Amniotic epithelial cell (primary cell): ENCODE results near the gene HUWE1.
"Not testable (repeated sequence)": the region's sequence is repeated elsewhere in the genome, so short reads cannot be mapped to it uniquely, and the experiment has no call there.

Experiments used
- DNase-seq: peaks from one replicate; pipeline ENCODE4 v3.0.0-alpha.2; 2010; ENCODE audit warnings: low read depth

Gene HUWE1

DNA sequence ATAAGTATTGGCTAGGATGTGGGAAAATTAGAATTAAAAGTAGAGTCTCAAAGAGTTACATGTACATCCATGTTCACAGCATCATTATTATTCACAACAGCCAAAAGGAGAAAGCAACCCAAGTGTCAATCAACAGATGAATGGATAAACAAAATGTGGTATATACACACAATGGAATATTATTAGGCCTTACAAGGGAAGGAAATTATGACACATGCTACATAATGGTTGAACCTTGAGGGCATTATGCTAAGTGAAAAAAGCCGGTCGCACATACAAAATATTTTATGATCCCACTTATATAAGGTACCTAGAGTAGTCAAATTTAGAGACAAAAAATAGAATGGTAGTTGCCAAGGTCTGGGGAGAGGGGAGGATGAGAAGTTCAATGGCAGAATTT is 80.1 kb downstream of the HUWE1 start:
- DNase-seq: no peak

DNA sequence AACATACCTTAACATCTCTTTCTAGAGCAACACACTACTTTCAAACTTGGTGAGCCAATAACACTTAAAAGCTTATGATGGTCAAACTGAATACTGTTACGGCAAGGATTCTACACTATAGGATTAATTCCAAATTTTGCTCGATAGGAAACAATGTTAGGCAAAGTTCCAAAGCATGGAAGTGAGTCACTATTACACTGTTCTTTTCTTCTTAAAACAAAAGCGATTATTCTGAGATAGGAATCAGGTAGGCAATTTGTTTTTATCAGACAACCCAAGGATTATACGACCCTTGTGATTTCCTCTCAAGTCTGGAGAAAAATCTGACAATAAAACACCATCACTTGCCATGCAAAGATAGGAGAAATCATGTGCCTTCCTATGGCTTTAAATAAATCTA is 81.5 kb downstream of the HUWE1 start:
- no peak for DNase-seq

DNA sequence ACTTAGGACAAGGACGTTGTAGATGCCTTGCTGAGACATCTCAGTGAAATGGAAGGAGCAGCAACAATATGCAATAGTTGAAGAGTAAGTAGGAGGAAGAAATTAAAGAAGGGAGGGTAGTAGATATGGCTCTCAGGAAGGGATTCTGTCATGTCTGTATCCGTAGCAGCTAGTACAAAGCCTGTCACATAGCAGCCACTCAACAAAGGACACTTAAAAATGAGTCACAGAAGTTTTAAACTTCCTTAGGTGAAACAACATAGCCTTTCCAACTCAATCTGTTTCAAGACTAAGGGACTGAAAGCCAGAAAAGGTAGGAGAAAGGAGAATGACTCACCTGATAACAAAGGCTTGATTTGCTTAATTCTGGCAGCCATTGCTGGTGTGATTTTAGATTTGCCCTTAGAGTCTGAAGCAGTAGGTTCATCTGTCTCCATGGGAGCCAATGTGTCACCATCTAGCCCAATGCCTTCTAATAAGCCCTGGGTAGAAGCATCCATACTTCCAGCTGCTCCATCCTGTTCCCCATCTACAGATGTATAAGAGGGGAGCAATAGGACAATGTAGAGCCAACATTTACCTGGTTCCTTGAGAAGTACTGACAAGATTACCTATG is 86.6 kb downstream of the HUWE1 start:
- peak; percentile 2 for DNase-seq

DNA sequence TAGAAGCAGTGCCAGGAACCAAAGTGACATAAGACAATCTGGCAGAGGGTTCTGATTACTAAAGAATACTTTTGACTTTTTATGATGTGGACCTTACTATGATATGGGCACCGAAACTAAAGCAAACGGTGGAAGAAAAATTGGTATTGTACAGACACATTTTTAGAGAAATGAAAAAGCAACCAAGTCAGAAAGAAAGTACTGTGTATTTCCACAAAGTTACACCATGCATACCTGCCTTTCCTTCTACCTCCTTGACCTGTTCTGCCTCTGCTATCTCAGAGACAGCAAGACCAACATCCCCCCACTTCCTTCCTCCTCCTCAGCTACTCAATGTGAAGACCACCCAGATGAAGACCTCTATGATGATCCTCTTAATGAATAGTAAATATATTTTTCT is 88.3 kb downstream of the HUWE1 start:
- no peak for DNase-seq

DNA sequence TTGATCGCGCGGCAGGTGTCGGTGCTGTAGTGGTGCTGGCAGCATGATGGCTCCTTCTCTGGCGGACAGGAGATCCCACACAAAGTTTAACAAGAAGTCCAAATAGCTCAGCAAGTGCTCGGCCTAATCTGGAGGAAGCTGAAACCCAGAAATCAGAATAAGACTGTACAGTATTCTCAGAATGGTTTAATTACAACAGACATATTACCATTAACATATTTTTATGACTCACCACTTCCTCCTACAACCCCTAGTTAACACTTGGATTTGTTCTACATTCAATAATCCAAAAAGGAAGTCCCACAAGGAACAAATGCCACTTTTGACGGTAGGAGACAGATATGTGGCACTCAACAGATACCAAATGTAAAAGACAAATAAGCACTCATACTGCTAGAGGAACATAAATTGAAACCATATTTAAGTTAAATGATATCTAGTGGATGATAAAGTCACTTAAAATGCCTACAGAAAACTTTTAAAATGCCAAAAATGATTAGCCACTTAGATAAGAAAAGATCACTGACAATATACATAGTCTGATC is 91.2 kb downstream of the HUWE1 start:
- DNase-seq: no peak

DNA sequence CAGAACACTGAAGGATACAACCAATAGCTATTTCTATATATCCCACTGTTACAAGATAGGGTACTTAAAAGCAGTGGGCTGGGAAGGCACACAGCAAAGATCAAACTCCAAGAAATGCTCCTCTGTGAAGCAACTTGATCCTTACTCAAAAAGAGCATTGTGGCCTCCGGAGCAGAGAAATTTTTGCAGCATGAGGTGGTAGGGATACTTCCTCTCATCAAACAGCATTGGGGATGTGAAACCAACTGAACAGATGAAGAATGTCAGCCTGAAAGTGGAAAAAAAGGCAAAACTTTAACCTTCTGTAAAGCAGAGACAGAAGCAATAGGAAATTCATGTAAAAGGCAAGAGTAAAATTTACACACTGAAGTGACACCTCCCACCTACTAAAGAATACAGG is 92.2 kb downstream of the HUWE1 start:
- peak; percentile 16 for DNase-seq

DNA sequence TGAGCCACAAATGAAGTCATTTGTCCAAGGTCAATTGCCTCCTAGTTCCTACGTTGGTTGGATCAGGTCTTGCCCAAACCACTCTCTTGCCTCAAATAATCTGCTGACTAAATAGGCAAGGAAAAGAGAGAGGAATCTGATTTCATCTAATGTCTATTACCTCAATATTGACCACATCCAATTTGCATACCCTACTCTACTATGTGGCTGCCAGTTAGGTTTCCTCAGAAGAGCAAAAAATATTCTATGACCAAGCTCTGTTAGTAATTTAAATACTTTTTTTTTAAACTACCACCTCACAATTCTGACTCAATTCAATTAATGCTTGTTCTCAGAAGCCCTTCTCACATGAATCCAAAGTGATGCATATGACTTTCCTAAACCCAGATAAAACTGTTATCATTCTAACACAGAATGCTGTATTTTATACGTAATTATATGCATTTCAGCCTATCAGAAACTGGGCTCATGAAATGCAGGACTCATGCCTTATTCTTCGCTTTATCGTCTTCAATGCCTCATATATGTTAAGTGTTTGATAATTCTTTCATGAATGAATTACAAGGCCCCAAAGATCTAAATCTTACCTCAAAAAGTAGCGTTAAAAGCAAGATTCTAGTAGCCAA is 98.6 kb downstream of the HUWE1 start:
- DNase-seq: peak; percentile 30

DNA sequence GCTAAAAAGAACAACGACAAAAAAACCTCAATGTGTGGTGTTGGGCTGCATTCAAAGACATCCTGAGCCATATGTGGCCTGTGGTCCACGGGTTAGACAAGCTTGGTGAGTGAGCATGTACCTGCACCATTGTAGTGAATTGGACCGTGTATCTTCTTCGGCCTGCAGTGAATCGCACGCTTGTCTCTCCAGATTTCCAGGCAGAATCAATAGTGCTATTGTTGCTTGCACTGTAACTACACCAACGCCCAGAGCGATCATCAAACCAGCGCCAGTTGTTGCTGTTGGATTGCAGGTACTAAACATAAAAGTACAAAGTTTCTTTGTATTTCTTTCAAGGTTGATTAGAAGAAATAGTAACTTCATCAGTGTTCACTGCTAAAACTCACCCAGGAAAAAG is 101.6 kb downstream of the HUWE1 start:
- DNase-seq: no peak

DNA sequence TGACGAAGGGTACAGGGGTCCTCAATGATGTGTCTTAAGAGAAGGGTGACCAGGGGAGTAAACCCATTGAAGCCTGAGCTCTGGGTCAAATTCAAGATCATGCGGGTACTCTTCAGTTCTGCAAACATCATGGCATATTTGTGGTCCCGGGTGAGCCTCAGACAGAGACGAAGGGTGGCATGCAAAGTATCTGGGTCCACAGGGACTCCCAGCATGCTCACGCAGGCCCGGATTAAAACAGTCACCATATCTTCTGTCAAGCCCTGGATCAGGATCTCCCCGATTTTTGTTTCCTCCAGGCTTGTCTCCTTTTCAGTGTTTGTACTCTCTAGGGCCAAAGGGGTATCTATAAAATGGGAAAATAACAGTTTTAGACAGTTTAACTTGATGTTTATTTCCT is 102.9 kb downstream of the HUWE1 start:
- no peak for DNase-seq

DNA sequence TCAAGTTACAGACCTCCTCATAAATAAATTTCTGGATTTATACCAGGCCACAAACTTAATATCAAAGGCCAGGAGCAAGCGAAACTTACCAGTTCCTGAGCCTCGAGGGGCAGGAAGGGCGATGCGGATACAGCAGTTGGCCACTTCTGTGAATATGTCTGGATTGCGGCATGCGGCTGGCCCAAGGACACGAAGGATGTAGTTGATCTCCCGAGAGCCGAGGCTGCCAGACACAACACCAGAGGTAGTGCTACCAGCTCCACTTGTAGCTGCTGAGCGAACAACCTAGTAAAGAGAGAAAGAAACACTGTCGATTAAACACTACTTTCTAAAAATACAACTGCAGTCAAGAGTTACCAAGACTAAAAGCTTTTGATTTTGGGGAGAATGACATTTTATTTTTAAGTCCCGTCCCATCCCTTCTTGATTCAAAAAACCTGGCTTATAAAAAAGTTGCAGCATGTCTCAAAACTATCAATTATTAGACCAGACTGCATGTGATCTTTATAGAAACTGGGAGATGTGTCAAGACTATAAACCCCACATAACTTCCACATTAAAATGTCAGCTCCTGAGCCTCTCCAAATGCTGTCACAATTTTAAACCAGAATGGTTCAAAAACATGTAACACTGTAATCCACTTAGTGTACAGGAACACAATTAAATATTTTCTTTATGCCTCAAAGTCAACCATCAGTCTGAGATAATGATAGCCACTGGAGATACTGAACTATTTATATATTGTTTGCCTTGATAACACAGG is 105.6 kb downstream of the HUWE1 start:
- DNase-seq: no peak

DNA sequence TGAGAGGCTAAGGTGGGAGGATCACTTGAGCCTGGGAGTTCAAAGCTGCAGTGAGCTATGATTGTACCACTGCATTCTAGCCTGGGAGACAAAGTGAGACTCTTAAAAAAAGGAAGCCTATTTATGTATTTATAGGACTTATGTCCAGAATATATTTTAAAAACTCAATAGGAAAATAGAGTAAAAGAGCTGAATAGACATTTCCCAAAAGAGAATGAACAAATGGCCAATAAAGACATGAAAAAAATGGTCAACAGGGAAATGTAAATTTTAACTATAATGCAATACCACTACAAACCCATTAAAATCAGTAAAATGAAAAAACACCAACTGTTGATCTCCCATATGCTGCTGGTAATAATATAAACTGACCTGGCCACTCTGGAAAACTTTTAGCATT is 115.0 kb downstream of the HUWE1 start:
- no peak for DNase-seq

DNA sequence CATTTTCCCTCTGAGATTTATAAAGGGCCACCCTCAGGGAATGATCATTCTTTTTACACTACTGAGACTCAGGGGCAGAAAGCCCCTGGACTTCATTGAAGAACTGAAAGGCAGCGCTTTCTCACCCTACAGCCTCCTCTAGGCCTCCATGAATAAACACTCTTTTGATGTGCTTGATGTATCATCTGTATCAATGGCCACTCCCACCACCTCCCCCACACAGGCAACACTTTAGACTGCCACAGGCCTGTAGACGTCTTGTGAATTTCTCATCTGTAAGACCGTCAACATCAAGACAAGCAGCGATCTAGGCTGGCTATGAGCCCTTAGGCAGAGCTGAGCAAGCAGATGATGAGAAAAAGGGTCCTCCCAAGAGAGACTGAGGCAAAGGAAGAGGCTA is 123.2 kb downstream of the HUWE1 start:
- DNase-seq: peak; percentile 31

DNA sequence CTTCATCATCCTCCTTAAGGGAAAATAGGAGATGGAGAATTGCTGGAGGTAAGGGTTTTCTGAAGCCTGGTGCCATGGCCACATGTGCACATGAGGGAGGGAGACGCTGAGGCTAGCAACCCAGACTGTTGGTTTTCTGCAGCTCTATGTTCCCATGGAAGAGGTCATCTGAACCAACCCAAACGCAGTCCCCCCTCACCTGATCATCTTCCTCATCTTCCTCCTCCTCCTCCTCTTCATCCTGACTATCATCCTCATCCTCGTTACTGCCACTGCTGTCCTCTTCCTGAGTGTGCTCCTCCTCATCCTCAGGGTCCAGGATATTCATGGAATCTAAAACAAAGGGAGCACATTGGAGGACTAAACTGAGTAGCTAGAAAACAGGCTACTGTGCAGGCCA is 124.6 kb downstream of the HUWE1 start:
- DNase-seq: no peak

DNA sequence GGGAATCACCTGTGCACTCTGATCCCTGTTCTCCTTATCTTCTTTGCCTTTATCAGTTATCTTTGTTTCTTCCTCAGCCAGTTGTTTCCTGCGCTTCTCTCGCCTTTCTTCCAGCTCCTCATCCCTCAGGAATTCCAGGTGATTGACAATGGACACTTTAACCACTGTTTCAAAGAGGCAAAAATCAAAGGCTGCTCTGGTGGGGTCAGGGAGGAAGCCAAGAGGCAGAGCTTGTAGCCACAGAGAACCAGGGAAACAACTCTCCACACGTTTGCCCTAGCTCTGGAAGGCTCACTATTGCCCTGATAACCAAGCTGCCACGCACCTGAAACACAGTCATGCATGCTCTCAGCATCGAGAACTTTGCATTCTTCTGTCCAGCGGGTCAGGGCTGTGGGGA is 127.9 kb downstream of the HUWE1 start:
- no peak for DNase-seq

DNA sequence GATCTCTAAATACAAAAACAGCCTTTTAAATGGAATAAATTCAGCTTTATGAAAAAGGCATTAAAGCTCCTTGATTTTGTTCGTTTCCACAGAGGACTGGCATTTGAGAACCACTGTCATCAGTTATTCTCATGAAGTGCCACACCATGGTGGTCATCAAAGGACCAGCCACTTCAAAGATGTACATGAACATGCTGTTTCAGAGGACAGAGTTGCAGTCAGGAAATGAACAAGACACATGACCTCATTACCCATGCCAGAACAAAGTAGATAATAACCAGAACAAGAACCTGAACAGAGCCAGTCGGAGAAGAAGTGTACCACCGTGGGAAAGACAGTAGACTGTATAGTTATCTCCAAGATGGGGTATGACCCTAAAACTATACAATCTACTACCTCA is 129.7 kb downstream of the HUWE1 start:
- peak; percentile 4 for DNase-seq

DNA sequence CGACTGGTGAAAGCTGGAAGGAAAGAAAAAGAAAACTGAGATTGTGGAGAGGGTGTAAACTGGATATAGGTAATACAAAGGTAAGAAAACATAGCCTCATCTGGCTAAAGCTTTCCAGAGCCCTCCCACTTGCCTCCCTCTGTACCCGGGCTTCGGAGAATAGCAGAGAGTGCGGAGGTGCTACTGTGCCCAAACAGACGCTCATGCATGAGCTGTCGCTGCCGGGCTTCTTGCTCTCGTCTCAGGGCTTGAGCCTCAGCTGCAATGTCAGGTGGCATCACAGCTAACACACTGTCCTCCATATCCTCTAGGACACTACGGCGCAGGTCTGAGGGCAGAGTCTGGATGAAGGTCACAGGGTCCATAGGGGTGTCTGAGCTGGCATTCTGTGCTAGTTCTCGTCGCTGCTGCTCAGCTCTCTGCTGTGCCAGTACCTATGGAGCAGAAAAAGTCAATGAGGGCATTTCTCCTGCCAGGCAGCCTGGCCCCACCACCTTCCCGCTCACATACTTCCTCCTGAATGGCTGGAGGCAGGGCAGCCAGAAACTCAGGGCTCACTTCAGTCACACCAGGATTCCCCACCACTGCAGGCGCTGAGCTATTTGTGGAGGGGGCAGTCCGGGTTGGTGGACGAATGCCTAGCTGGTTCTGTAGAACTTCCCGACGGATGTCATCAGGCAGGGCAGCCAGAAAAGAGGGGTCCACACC is 135.6 kb downstream of the HUWE1 start:
- DNase-seq: no peak

DNA sequence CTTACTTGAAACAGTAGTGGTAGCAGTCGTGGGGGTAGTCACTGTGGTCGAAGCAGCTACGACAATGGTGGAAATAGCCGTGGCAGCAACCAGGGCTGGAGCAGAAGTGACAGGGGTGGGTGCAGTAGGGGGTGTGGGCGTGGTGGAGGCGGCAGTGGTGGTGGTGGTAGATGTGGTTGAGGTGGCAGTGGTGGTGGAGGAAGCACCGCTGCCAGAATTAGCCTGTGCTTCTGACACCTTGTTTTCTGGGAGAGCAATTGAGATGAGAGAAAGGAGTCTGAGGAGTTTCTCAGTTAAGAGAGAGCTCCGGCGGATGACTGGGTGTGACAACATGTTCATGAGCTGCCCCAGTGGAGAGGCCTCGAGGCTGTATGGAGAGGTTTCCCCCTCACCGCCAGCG is 138.9 kb downstream of the HUWE1 start:
- DNase-seq: no peak

DNA sequence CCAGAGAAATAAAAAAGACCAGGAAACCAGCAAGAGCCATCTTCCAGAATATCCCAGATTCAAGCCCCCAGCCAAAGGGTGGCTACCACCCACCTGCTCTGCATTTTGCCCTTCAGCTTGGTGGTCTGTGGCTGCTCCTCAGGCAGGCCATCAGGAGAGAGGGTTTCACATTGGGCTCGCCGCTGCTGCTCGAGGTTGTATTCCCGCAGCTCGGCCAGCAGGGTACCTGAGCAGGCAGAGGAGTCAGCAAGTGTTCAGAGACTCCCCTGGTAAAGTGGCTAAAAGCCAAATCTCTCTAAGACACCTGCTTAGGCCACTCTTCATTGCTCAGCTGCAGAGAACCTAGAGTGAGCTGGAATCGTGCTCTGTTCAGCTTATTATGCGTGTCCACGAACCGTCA is 141.6 kb downstream of the HUWE1 start:
- DNase-seq: no peak

DNA sequence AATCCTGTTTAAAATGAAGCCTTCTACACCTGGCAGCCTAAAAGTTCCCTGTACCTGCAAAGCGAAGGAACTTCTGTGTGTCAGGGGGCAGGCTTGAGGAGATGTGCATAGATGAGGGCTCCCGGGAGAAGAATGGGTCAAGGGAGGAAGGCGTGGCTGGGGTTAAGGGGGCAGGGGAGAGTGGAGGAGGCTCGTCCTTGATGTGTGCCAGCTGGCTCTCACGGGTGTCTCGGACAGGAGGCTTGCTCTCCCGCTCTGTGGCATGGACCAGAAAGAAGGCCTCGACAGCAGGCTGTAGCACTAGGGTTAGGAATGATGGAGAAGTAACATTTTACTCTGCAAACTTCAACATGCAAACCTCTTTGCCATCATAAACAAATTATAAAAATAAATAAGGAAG is 147.7 kb downstream of the HUWE1 start:
- DNase-seq: no peak

DNA sequence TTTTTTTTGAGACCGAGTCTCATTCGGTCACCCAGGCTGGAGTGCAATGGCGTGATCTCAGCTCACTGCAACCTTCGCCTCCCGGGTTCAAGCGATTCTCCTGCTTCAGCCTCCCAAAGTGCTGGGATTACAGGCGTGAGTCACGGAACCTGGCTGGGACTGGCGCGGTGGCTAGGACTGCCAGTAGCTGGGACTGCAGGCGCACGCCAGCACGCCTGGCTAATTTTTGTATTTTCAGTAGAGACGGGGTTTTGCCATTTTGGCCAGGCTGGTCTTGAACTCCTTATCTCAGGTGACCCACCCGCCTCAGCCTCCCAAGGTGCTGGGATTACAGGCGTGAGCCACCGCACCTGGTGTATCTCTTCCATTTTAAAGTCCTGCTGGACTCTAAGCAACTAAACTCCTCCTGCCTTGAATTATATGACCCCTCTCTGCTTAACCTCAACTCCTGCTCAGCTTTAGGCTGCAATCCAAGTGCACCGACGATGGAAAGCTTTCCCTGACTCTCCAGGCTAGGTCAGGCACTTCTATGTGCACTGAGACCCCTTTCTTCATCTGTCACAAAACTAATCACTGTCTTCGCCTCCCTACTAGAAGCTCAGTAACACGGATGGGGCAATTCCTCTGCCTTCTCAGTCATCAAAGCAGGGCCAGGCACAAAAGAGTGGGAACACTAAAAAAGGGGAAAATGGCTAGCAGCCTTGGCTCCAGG is 155.1 kb downstream of the HUWE1 start:
- DNase-seq: not testable (repeated sequence)

DNA sequence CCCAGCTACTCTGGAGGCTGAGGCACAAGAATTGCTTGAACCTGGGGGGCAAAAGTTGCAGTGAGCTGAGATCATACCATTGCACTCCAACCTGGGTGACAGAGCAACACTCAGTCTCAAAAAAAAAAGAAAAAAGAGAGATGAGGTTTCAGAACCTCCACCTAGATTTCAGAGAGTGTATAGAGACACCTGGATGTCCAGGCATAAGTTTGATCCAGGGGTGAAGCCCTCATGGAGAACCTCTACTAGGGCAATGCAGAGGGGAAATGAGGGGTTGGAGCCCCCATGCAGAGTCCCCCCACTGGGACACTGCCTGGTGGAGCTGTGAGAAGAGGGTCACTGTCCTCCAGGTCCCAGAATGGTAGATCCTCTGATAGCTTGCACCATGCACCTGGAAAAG is 159.5 kb downstream of the HUWE1 start:
- no peak for DNase-seq

DNA sequence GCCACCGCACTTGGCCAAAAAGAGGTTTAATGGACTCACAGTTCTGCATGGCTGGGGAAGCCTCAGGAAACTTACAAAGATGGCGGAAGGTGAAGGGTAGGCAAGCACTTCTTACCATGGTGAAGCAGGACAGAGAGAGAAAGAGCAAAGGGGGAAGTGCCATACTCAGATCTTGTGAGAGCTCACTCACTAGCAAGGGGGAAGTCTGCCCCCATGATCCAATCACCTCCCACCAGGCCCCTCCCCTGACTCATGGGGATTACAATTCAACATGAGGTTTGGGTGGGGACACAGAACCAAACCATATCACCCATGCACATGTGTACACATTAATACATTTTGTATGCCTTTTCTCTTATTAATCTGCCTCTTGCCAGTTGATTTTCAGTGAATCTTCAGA is 175.2 kb downstream of the HUWE1 start:
- no peak for DNase-seq
